ENCODE measurements around the gene AIFM2. TPM values are rescaled to one million over a fixed set of nuclear protein-coding genes. Genes with fewer than 3 reads are reported as not detected.
"Not testable (repeated sequence)": the region's sequence is repeated elsewhere in the genome, so short reads cannot be mapped to it uniquely, and the experiment has no call there.

The AIFM2 gene
- polyA plus RNA-seq (2013): 1.1 TPM

GRCh38 chr10:70132098-70133029, at the start of gene AIFM2:
Gene AIFM2 (minus strand): TSS chr10:70132825. CDS start chr10:70124084, 8,741 bp downstream.
- DNase-seq: peak; percentile 19 to 56 (median 31)
- H3K36me3 ChIP-seq (ENCODE audit: control insufficient read depth in 4 of 4, insufficient read depth in 4 of 4, low read length in 3 of 4): no peaks in the 10 kb centered on the region
- ChIA-PET CTCF (interaction anchor here (0.9 kb wide), 1 partner anchor 14 kb away, joined by 3 read pairs; the partner anchor contains the start of gene TYSND1), POLR2A (no interaction called here)
- H3K9me3 ChIP-seq (ENCODE audit: control extremely low read depth in 1 of 5, control insufficient read depth in 4 of 5, insufficient read depth in 2 of 5, low read depth in 1 of 5, low read length in 4 of 5): no peaks in the 10 kb centered on the region
- H3K27ac ChIP-seq (ENCODE audit: insufficient read depth in 1 of 2, low read depth in 1 of 2, low read length in 2 of 2, poor library complexity in 1 of 2, severe bottlenecking in 2 of 2): peak within 1 kb of the TSS in 1 of 2 experiments; percentile 25
- peaks cover 0 to 15% (median 13%) of the 10 kb centered on the region in 4 experiments for H3K4me1 ChIP-seq (ENCODE audit: control extremely low read depth in 1 of 4, control insufficient read depth in 4 of 4, insufficient read depth in 4 of 4, low read length in 3 of 4)
- peak within 1 kb of the TSS; percentile 30 to 79 (median 64) for H3K4me3 ChIP-seq (ENCODE audit: control insufficient read depth in 1 of 7, extremely low read depth in 1 of 7, insufficient read depth in 4 of 7, low read depth in 2 of 7, low read length in 6 of 7)
- peaks cover 0 to 25% (median 13%) of the 10 kb centered on the region in 5 experiments for H3K27me3 ChIP-seq (replicated peaks in 2 of 5; ENCODE audit: control insufficient read depth in 4 of 5, insufficient read depth in 5 of 5, low read length in 4 of 5)
- WGBS (ENCODE audit: insufficient coverage): 7% methylated on average over 75 of the region's 80 CpGs

GRCh38 chr10:70179209-70179608, 46.6 kb upstream of the AIFM2 start:
- H3K9me3 ChIP-seq (ENCODE audit: control extremely low read depth in 1 of 5, control insufficient read depth in 4 of 5, insufficient read depth in 2 of 5, low read depth in 1 of 5, low read length in 4 of 5); H3K4me3 ChIP-seq (ENCODE audit: control insufficient read depth in 1 of 7, extremely low read depth in 1 of 7, insufficient read depth in 4 of 7, low read depth in 2 of 7, low read length in 6 of 7); POLR2A ChIA-PET; H3K27me3 ChIP-seq (replicated peaks in 2 of 5; ENCODE audit: control insufficient read depth in 4 of 5, insufficient read depth in 5 of 5, low read length in 4 of 5); H3K36me3 ChIP-seq (ENCODE audit: control insufficient read depth in 4 of 4, insufficient read depth in 4 of 4, low read length in 3 of 4); H3K27ac ChIP-seq (ENCODE audit: insufficient read depth in 1 of 2, low read depth in 1 of 2, low read length in 2 of 2, poor library complexity in 1 of 2, severe bottlenecking in 2 of 2); DNase-seq; H3K4me1 ChIP-seq (ENCODE audit: control extremely low read depth in 1 of 4, control insufficient read depth in 4 of 4, insufficient read depth in 4 of 4, low read length in 3 of 4); CTCF ChIA-PET: not testable (repeated sequence)
- no CpG with 5 or more reads among the region's 8 CpGs for WGBS (ENCODE audit: insufficient coverage)

DNA sequence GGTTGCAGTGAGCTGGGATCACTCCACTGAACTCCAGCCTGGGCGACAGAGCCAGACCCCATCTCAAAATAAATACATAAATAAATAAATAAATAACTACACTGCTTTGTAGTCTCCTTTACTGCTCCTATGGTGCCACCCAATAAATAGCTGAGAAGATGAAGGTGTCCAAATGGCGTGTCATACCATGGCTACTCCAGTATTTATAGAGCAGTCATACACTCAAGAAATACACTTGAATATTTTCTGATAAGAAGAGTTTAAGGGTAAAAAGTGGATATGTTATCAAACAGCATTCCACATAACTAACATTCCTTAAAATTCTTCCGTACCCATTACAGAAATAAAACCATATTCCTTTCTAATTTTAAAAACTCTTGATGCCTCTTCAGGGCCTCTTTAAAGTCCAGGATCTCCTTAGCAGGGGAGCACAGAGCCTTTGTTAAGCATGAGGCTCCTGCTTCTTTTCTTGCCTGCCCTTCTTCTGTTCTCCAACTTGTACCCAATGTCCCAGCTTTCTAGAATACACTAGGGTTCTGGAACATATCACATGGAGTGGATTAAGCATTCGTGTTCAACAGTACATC, 45.6 kb upstream of the AIFM2 start:
- no peaks in the 10 kb centered on the region for H3K36me3 ChIP-seq (ENCODE audit: control insufficient read depth in 4 of 4, insufficient read depth in 4 of 4, low read length in 3 of 4)
- CTCF ChIA-PET: interaction anchor here (1.6 kb wide), 1 partner anchor 40 kb away, joined by 3 read pairs; no protein-coding TSS in a partner anchor
- no peak overlapping the region for H3K4me3 ChIP-seq (ENCODE audit: control insufficient read depth in 1 of 7, extremely low read depth in 1 of 7, insufficient read depth in 4 of 7, low read depth in 2 of 7, low read length in 6 of 7)
- H3K27me3 ChIP-seq (replicated peaks in 2 of 5; ENCODE audit: control insufficient read depth in 4 of 5, insufficient read depth in 5 of 5, low read length in 4 of 5): peaks cover 0 to 2% (median 0%) of the 10 kb centered on the region in 5 experiments
- no CpG with 5 or more reads among the region's 4 CpGs for WGBS (ENCODE audit: insufficient coverage)
- H3K9me3 ChIP-seq (ENCODE audit: control extremely low read depth in 1 of 5, control insufficient read depth in 4 of 5, insufficient read depth in 2 of 5, low read depth in 1 of 5, low read length in 4 of 5): no peaks in the 10 kb centered on the region
- peaks cover 0 to 9% (median 6%) of the 10 kb centered on the region in 4 experiments for H3K4me1 ChIP-seq (ENCODE audit: control extremely low read depth in 1 of 4, control insufficient read depth in 4 of 4, insufficient read depth in 4 of 4, low read length in 3 of 4)
- POLR2A ChIA-PET: no interaction called here
- DNase-seq: no peak
- H3K27ac ChIP-seq (ENCODE audit: insufficient read depth in 1 of 2, low read depth in 1 of 2, low read length in 2 of 2, poor library complexity in 1 of 2, severe bottlenecking in 2 of 2): no peak overlapping the region

- Histone ChIP-seq H3K4me1 (ENCODE audit: control extremely low read depth in 1 of 4, control insufficient read depth in 4 of 4, insufficient read depth in 4 of 4, low read length in 3 of 4) (peaks cover 0 to 9% (median 6%) of the 10 kb centered on the region in 4 experiments), H3K4me3 (ENCODE audit: control insufficient read depth in 1 of 7, extremely low read depth in 1 of 7, insufficient read depth in 4 of 7, low read depth in 2 of 7, low read length in 6 of 7) (no peak overlapping the region), H3K36me3 (ENCODE audit: control insufficient read depth in 4 of 4, insufficient read depth in 4 of 4, low read length in 3 of 4) (no peaks in the 10 kb centered on the region), H3K9me3 (ENCODE audit: control extremely low read depth in 1 of 5, control insufficient read depth in 4 of 5, insufficient read depth in 2 of 5, low read depth in 1 of 5, low read length in 4 of 5) (no peaks in the 10 kb centered on the region), H3K27ac (ENCODE audit: insufficient read depth in 1 of 2, low read depth in 1 of 2, low read length in 2 of 2, poor library complexity in 1 of 2, severe bottlenecking in 2 of 2) (no peak overlapping the region), H3K27me3 (replicated peaks in 2 of 5; ENCODE audit: control insufficient read depth in 4 of 5, insufficient read depth in 5 of 5, low read length in 4 of 5) (no peaks in the 10 kb centered on the region)
- DNase-seq: no peak
- ChIA-PET CTCF (interaction anchor here (0.7 kb wide), 1 partner anchor 117 kb away, joined by 4 read pairs; no protein-coding TSS in a partner anchor), POLR2A (no interaction called here)
- 67% methylated on average over 3 of the region's 6 CpGs for WGBS (ENCODE audit: insufficient coverage)
Observed at GRCh38 chr10:70176441-70176840, 43.8 kb upstream of the AIFM2 start.

DNA sequence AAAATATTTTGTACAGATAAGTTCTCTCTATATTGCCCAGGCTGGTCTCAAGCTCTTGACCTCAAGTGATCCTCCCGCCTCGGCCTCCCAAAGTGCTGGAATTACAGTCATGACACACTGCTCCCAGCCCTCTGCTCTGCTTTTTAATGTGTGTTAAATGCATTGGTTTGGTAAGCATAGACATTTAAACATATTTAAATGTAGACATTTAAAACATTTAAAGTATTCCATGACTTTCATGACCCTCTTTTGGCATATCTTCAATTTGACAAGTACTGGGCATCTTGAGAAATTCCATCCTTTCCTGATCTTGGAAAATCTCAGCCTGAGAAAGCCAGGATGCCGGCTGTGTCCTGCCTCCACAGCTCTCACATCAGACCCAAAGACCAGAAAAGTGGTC, 42.9 kb upstream of the AIFM2 start:
- no peaks in the 10 kb centered on the region for H3K36me3 ChIP-seq (ENCODE audit: control insufficient read depth in 4 of 4, insufficient read depth in 4 of 4, low read length in 3 of 4)
- no peaks in the 10 kb centered on the region for H3K27me3 ChIP-seq (replicated peaks in 2 of 5; ENCODE audit: control insufficient read depth in 4 of 5, insufficient read depth in 5 of 5, low read length in 4 of 5)
- peaks cover 0 to 13% (median 8%) of the 10 kb centered on the region in 4 experiments for H3K4me1 ChIP-seq (ENCODE audit: control extremely low read depth in 1 of 4, control insufficient read depth in 4 of 4, insufficient read depth in 4 of 4, low read length in 3 of 4)
- WGBS (ENCODE audit: insufficient coverage): 100% methylated on average over 3 of the region's 3 CpGs
- H3K27ac ChIP-seq (ENCODE audit: insufficient read depth in 1 of 2, low read depth in 1 of 2, low read length in 2 of 2, poor library complexity in 1 of 2, severe bottlenecking in 2 of 2): no peak overlapping the region
- no peaks in the 10 kb centered on the region for H3K9me3 ChIP-seq (ENCODE audit: control extremely low read depth in 1 of 5, control insufficient read depth in 4 of 5, insufficient read depth in 2 of 5, low read depth in 1 of 5, low read length in 4 of 5)
- POLR2A ChIA-PET: no interaction called here
- CTCF ChIA-PET: interaction anchor here (0.9 kb wide), 1 partner anchor 26 kb away, joined by 3 read pairs; no protein-coding TSS in a partner anchor
- no peak overlapping the region for H3K4me3 ChIP-seq (ENCODE audit: control insufficient read depth in 1 of 7, extremely low read depth in 1 of 7, insufficient read depth in 4 of 7, low read depth in 2 of 7, low read length in 6 of 7)
- no peak for DNase-seq

- Histone ChIP-seq H3K4me3 (ENCODE audit: control insufficient read depth in 1 of 7, extremely low read depth in 1 of 7, insufficient read depth in 4 of 7, low read depth in 2 of 7, low read length in 6 of 7) (peak overlapping the region in 1 of 7 experiments; percentile 23), H3K4me1 (ENCODE audit: control extremely low read depth in 1 of 4, control insufficient read depth in 4 of 4, insufficient read depth in 4 of 4, low read length in 3 of 4) (peaks cover 0 to 21% (median 14%) of the 10 kb centered on the region in 4 experiments), H3K9me3 (ENCODE audit: control extremely low read depth in 1 of 5, control insufficient read depth in 4 of 5, insufficient read depth in 2 of 5, low read depth in 1 of 5, low read length in 4 of 5) (no peaks in the 10 kb centered on the region), H3K36me3 (ENCODE audit: control insufficient read depth in 4 of 4, insufficient read depth in 4 of 4, low read length in 3 of 4) (no peaks in the 10 kb centered on the region), H3K27me3 (replicated peaks in 2 of 5; ENCODE audit: control insufficient read depth in 4 of 5, insufficient read depth in 5 of 5, low read length in 4 of 5) (no peaks in the 10 kb centered on the region), H3K27ac (ENCODE audit: insufficient read depth in 1 of 2, low read depth in 1 of 2, low read length in 2 of 2, poor library complexity in 1 of 2, severe bottlenecking in 2 of 2) (no peak overlapping the region)
- DNase-seq: peak in 1 of 3 donors; percentile 35
- POLR2A ChIA-PET: no interaction called here
- CTCF ChIA-PET: interaction anchor here (0.9 kb wide), 1 partner anchor 25 kb away, joined by 3 read pairs; no protein-coding TSS in a partner anchor
- 39% methylated on average over 4 of the region's 4 CpGs for WGBS (ENCODE audit: insufficient coverage)
Observed at GRCh38 chr10:70174058-70174741, 41.6 kb upstream of the AIFM2 start.
